ENCODE results near the gene JPT2. TPM values are rescaled to one million over a fixed set of nuclear protein-coding genes. Genes with fewer than 3 reads are reported as not detected.

JPT2 gene
- total RNA-seq, 2 experiments from 2014 or later: 55.0 to 62.4 TPM

DNA sequence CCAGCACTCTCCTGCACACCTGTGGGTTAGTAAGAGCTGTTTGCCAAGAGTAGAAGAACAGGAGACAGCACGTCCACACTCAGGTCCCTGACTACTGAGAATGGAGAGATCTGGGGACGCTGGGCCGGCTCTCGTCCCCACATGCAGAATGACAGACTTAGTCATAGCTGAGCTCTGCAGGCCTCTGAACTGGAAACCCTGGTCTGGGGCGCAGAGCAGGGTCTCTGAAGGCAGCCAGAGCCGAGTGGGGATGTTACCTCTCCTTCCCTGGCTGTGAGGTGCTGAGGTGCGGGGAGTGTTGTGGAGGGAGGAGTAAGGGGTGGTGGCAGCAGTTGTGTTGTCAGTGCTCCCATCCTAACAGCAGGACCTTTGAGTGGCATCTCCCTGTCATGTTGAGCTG is 7.2 kb upstream of the JPT2 start:
- Mint-ChIP-seq H3K9me3 (ENCODE audit: low read depth) (no peaks in the 10 kb centered on the region), H3K4me3 (no peak overlapping the region), H3K4me1 (no peaks in the 10 kb centered on the region), H3K27ac (no peak overlapping the region), H3K36me3 (peaks cover 32% of the 10 kb centered on the region), H3K27me3 (no peaks in the 10 kb centered on the region)
- DNase-seq: no peak
- no peak for ATAC-seq
- CTCF ChIA-PET: no interaction called here

GRCh38 chr16:1673424-1674151 is 4.5 kb upstream of the JPT2 start:
- Mint-ChIP-seq H3K27ac (no peak overlapping the region), H3K4me3 (no peak overlapping the region), H3K36me3 (peaks cover 28% of the 10 kb centered on the region), H3K27me3 (no peaks in the 10 kb centered on the region), H3K9me3 (ENCODE audit: low read depth) (no peaks in the 10 kb centered on the region), H3K4me1 (peaks cover 9% of the 10 kb centered on the region)
- CTCF ChIA-PET: no interaction called here
- DNase-seq (no peak), ATAC-seq (no peak)

DNA sequence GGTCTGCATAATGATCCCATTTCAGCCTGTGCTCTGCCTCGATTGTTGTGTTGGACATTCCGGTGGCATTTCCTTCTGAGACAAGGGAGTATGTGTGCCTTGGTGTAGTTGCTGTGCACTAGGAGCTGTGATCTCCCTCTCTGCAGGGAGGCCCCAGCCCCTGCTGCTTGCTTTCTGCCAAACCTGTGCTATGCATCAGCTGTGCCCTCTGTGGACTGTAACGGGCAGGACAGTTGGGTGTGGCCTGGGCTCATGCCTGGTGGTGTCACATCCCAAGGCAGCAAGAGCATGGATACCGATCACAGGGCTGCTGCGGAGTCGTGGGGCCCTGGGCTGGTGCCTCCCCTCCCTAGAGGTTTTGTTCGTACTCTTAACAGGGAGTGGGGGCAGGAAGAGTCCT is 3.8 kb upstream of the JPT2 start:
- Mint-ChIP-seq H3K4me1 (peaks cover 15% of the 10 kb centered on the region), H3K27me3 (no peaks in the 10 kb centered on the region), H3K4me3 (no peak overlapping the region), H3K27ac (no peak overlapping the region), H3K36me3 (peaks cover 24% of the 10 kb centered on the region), H3K9me3 (ENCODE audit: low read depth) (no peaks in the 10 kb centered on the region)
- ATAC-seq: no peak
- DNase-seq: no peak
- CTCF ChIA-PET: no interaction called here

- ATAC-seq (no peak), DNase-seq (no peak)
- H3K27me3 Mint-ChIP-seq: no peaks in the 10 kb centered on the region
- no peak overlapping the region for H3K27ac Mint-ChIP-seq
- CTCF ChIA-PET: interaction anchor here (3.9 kb wide), 1 partner anchor 31 kb away, joined by 35 read pairs; the partner anchor contains the start of gene MAPK8IP3
- no peaks in the 10 kb centered on the region for H3K9me3 Mint-ChIP-seq (ENCODE audit: low read depth)
- H3K36me3 Mint-ChIP-seq: peaks cover 20% of the 10 kb centered on the region
- H3K4me1 Mint-ChIP-seq: peaks cover 19% of the 10 kb centered on the region
- H3K4me3 Mint-ChIP-seq: no peak overlapping the region
Observed at GRCh38 chr16:1674751-1675664, 3.1 kb upstream of the JPT2 start.

- CTCF ChIA-PET: interaction anchor here (1.8 to 3.9 kb wide), 2 partner anchors 30 to 47 kb away, joined by 4 to 35 read pairs; partner anchors contain the start of gene MAPK8IP3
- ATAC-seq (no peak), DNase-seq (no peak)
- no peak overlapping the region for H3K27ac Mint-ChIP-seq
- peaks cover 30% of the 10 kb centered on the region for H3K4me1 Mint-ChIP-seq
- H3K36me3 Mint-ChIP-seq: peaks cover 14% of the 10 kb centered on the region
- H3K4me3 Mint-ChIP-seq: no peak overlapping the region
- H3K27me3 Mint-ChIP-seq: no peaks in the 10 kb centered on the region
- no peaks in the 10 kb centered on the region for H3K9me3 Mint-ChIP-seq (ENCODE audit: low read depth)
Observed at GRCh38 chr16:1676661-1677060, 1.4 kb upstream of the JPT2 start.

DNA sequence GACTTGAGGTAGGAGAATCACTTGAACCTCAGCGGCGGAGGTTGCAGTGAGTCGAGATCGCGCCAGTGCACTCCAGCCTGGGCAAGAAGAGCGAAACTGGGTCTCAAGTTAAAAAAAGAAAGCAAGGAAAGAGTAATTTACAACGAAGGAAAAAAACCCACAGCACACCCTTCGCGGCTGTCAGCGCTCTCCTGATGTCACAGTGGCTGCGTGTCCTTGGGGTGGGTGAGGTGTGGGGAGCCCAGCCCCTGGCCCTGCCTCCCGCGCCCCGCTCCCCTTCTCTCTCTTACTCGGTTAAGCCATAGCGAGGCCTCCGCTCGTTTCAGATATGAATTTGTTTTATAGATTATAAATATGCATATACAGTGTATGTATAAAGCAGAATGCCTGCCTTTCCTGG is 740 bp upstream of the JPT2 start:
- Mint-ChIP-seq H3K36me3 (peaks cover 8% of the 10 kb centered on the region), H3K27ac (peak overlapping the region; percentile 45), H3K4me3 (peak overlapping the region; percentile 45), H3K27me3 (no peaks in the 10 kb centered on the region), H3K9me3 (ENCODE audit: low read depth) (no peaks in the 10 kb centered on the region), H3K4me1 (peaks cover 32% of the 10 kb centered on the region)
- no peak for ATAC-seq
- CTCF ChIA-PET: interaction anchor here (1.5 to 3.9 kb wide), 5 partner anchors 9 to 257 kb away, joined by 4 to 35 read pairs (median 5); partner anchors contain the start of genes MAPK8IP3 and UQCC4
- no peak for DNase-seq

GRCh38 chr16:1678500-1679098 is 520 bp downstream of the JPT2 start:
- ATAC-seq: peak; percentile 21
- peak; percentile 54 for DNase-seq
- H3K27ac Mint-ChIP-seq: peak overlapping the region; percentile 83
- peak overlapping the region; percentile 93 for H3K4me3 Mint-ChIP-seq
- peaks cover 6% of the 10 kb centered on the region for H3K36me3 Mint-ChIP-seq
- no peaks in the 10 kb centered on the region for H3K27me3 Mint-ChIP-seq
- no peaks in the 10 kb centered on the region for H3K9me3 Mint-ChIP-seq (ENCODE audit: low read depth)
- peaks cover 32% of the 10 kb centered on the region for H3K4me1 Mint-ChIP-seq
- CTCF ChIA-PET: interaction anchor here (1.1 to 3.9 kb wide), 7 partner anchors 8 to 258 kb away, joined by 3 to 35 read pairs (median 4); partner anchors contain the start of genes MAPK8IP3 and UQCC4

DNA sequence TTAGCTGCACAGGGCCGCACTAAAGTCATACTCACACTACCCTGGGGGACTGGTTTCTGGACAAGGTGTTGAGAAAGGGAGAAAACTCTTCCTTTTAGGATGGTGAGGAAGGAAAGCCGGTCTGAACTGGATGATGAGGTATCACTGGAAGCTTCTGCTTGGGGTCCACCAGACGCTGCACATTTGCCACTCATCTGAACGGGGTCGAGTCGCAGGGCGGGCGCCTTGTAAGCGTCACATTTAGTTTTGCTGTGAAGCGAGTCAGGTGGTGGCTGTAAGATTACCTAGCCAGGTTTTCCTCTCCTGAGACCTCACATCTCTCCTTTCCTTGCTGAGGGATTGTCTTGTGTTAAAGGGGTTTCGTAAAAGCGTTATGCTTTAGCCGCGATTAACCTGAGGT is 2.3 kb downstream of the JPT2 start:
- no peak overlapping the region for H3K27ac Mint-ChIP-seq

DNA sequence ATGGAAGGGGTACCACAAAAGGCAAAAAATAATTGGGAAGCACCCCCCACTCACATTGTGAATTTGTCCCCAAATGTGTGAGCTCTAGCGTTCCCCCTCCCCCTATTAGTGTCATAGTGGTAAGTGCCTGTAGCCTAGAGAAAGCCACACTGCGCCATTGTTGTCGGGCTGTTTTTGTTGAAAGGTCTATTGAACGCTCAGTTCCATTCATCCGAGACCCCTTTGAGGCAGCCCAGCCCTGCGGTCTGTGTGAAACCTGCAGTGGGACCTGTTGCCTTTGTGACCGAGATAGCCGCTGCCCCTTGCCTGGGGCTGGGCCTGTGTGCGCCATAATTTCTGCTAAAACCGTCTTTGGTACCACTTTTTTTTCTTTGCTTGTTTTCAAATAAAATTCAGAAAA is 3.0 kb downstream of the JPT2 start:
- H3K4me1 Mint-ChIP-seq: peaks cover 32% of the 10 kb centered on the region
- no peak overlapping the region for H3K4me3 Mint-ChIP-seq
- DNase-seq (no peak), ATAC-seq (no peak)
- peaks cover 14% of the 10 kb centered on the region for H3K36me3 Mint-ChIP-seq
- no peaks in the 10 kb centered on the region for H3K27me3 Mint-ChIP-seq
- H3K9me3 Mint-ChIP-seq (ENCODE audit: low read depth): no peaks in the 10 kb centered on the region
- no peak overlapping the region for H3K27ac Mint-ChIP-seq
- CTCF ChIA-PET: interaction anchor here (1.2 kb wide), 1 partner anchor 43 kb away, joined by 3 read pairs; no protein-coding TSS in a partner anchor

More for the DNA sequence above, 2.3 kb downstream of the JPT2 start:
- no peak overlapping the region for H3K4me3 Mint-ChIP-seq
- H3K9me3 Mint-ChIP-seq (ENCODE audit: low read depth): no peaks in the 10 kb centered on the region
- CTCF ChIA-PET: interaction anchor here (1.2 kb wide), 1 partner anchor 43 kb away, joined by 3 read pairs; no protein-coding TSS in a partner anchor
- no peaks in the 10 kb centered on the region for H3K27me3 Mint-ChIP-seq
- DNase-seq: no peak
- no peak for ATAC-seq
- H3K4me1 Mint-ChIP-seq: peaks cover 32% of the 10 kb centered on the region
- peaks cover 9% of the 10 kb centered on the region for H3K36me3 Mint-ChIP-seq

GRCh38 chr16:1687427-1688316 is 9.6 kb downstream of the JPT2 start:
- Mint-ChIP-seq H3K4me3 (no peak overlapping the region), H3K9me3 (ENCODE audit: low read depth) (no peaks in the 10 kb centered on the region), H3K36me3 (peaks cover 28% of the 10 kb centered on the region), H3K4me1 (peaks cover 6% of the 10 kb centered on the region), H3K27ac (no peak overlapping the region), H3K27me3 (no peaks in the 10 kb centered on the region)
- ATAC-seq (no peak), DNase-seq (no peak)
- CTCF ChIA-PET: interaction anchor here (2.2 kb wide), 1 partner anchor 9 kb away, joined by 5 read pairs; the partner anchor contains the start of gene JPT2

DNA sequence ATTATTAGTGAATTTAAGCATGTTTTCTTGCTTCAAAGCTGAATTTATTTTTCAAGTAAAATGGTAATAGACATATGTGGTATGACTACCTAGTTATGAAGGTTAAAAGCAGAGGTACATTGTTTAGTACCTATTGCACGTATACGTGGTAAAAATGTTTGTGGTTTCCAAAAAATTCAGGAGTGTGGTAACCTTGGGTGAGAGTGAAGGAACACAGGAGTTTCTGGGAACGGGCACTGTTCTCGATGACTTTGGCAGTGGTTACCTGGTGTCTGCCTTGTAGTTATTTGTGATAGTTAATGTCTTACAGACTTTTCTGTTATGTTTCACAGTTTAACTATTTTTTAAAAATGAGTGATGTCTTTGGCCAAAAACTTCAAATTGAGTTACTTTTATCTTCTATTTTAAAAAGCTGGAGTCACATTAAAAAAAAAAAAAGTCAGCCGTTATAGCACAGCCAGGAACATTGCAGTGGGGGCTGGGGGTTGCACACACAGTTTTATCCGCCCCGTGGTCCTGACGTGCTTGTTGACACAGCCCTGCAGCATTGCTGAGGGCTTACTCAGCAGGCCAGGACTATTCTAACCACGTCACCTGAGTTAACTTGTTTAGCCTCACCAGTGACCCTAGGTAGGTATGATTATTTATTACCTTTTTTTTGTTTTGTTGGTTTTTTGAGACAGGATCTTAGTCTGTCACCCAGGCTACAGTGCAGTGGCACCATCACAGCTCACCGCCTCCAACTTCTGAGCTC is 10.9 kb downstream of the JPT2 start:
- ATAC-seq: no peak

DNA sequence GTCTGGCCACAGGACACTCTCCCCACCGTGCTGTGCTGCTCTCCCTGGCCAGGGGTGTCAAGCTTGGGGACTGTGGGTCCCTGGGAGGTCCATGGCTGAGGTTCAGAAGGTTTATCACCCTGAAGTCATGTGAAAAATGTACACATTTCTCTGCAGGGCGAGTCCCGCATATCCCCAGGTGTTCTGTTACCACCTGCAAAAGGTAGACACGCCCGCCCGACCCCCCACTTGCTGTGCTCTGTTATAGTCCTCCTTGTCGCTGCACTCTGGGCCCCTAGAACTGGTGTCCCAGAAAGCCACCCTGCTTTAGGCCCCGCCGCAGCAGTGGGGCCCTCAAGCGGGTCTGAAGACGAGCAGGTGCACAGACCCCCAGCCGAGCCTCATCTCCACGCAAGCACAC is 11.8 kb downstream of the JPT2 start:
- Mint-ChIP-seq H3K9me3 (ENCODE audit: low read depth) (no peaks in the 10 kb centered on the region), H3K36me3 (peaks cover 34% of the 10 kb centered on the region), H3K27ac (no peak overlapping the region), H3K27me3 (no peaks in the 10 kb centered on the region), H3K4me1 (peaks cover 6% of the 10 kb centered on the region), H3K4me3 (no peak overlapping the region)
- no peak for DNase-seq
- no peak for ATAC-seq
- CTCF ChIA-PET: no interaction called here

More for the DNA sequence above, 10.9 kb downstream of the JPT2 start:
- no peaks in the 10 kb centered on the region for H3K9me3 Mint-ChIP-seq (ENCODE audit: low read depth)
- H3K4me3 Mint-ChIP-seq: no peak overlapping the region
- peaks cover 6% of the 10 kb centered on the region for H3K4me1 Mint-ChIP-seq
- DNase-seq: no peak
- CTCF ChIA-PET: interaction anchor here (0.7 to 1.4 kb wide), 2 partner anchors 9 to 17 kb away, joined by 3 read pairs; no protein-coding TSS in a partner anchor
- H3K27ac Mint-ChIP-seq: peak overlapping the region; percentile 32
- H3K27me3 Mint-ChIP-seq: no peaks in the 10 kb centered on the region
- H3K36me3 Mint-ChIP-seq: peaks cover 32% of the 10 kb centered on the region
